K562 (cell line): Measurements from ENCODE around the gene WDR76. TPM values are rescaled to one million over a fixed set of nuclear protein-coding genes. Genes with fewer than 3 reads are reported as not detected.
"Not testable (repeated sequence)": the region's sequence is repeated elsewhere in the genome, so short reads cannot be mapped to it uniquely, and the experiment has no call there.

Source experiments
- ATAC-seq: fragments of 200-7000 bp; cut with Tn5 transposase; 3 replicates; pipeline ENCODE4 v1.9.1; 2020; ENCODE audit warnings: moderate library complexity
- BruUV-seq: library from RNA; stranded (reverse); fragments of 400-500 nt; replicated peaks from 2 replicates; lab custom pipeline; 2021; lab: Mats Ljungman, UMichigan
- CTCF ChIA-PET: fragments of 300-600 bp; formaldehyde crosslinking; extraction: SDS; loops from one replicate; lab custom pipeline; 2021; ENCODE audit warnings: low intra/inter-chr PET ratio; lab: Yijun Ruan, JAX
- POLR2A ChIA-PET: fragments of 300-600, 350-650 bp; sonication (Branson Sonifier 250); formaldehyde crosslinking; extraction: SDS; loops from one replicate; lab custom pipeline; 2021; ENCODE audit warnings: antibody characterized with exemption, inconsistent platforms; lab: Yijun Ruan, JAX
- DNase-seq, 4 experiments: peaks; one replicate each; pipeline versions ENCODE4 v3.0.0 to v3.0.0-alpha.2; 2011 to 2018; ENCODE audit warnings: low spot score in 3 of 4, mixed read lengths in 3 of 4; ENCODE audit errors: extremely low read depth in 1 of 4
- FAIRE-seq: peaks from 2 replicates; lab custom pipeline; 2011; peaks lifted over from hg19 to GRCh38; lab: Jason Lieb, UNC
- H2AFZ ChIP-seq: 2 replicates; pipeline ENCODE4 v1.6.0; 2011; ENCODE audit warnings: low read depth, low read length, control low read depth, inconsistent platforms
- H3K27ac ChIP-seq: fragments of 200-600 bp; 3 replicates; pipeline ENCODE4 v1.8.0; 2011; ENCODE audit warnings: low read depth, mild to moderate bottlenecking, control low read depth, inconsistent platforms, low read length, moderate library complexity, mixed read lengths; ENCODE audit errors: extremely low read depth
- H3K27me3 ChIP-seq, 2 experiments: fragments of 300-600 bp in 1 of 2; 2 replicates in 1 of 2; 3 replicates in 1 of 2; pipeline versions ENCODE4 v1.6.0 to v1.8.0; 2011; ENCODE audit warnings: inconsistent platforms in 2 of 2, low read length in 2 of 2, mild to moderate bottlenecking in 1 of 2, mixed read lengths in 1 of 2, moderate library complexity in 1 of 2; ENCODE audit not compliant: control insufficient read depth in 2 of 2, insufficient read depth in 2 of 2
- H3K36me3 ChIP-seq: fragments of 300-600 bp; 3 replicates; pipeline ENCODE4 v1.8.0; 2011; ENCODE audit warnings: mild to moderate bottlenecking, low read length, inconsistent platforms; ENCODE audit not compliant: control insufficient read depth, insufficient read depth
- H3K4me1 ChIP-seq, 2 experiments: fragments of 200-600 bp in 1 of 2; replicated peaks in 1 of 2; 2 replicates in 1 of 2; 3 replicates in 1 of 2; pipeline versions ENCODE4 v1.5.1 to v1.8.0; 2011; ENCODE audit warnings: inconsistent platforms in 2 of 2, low read length in 2 of 2, mild to moderate bottlenecking in 1 of 2, mixed read lengths in 1 of 2, moderate library complexity in 1 of 2; ENCODE audit not compliant: control insufficient read depth in 2 of 2, insufficient read depth in 2 of 2
- H3K4me2 ChIP-seq: 2 replicates; pipeline ENCODE4 v1.6.1; 2011; ENCODE audit warnings: low read length, control low read depth, inconsistent platforms, mixed read lengths; ENCODE audit not compliant: insufficient read depth
- H3K4me3 ChIP-seq: fragments of 200-600 bp; sonication (generic), shearing (Covaris generic); 2 replicates; pipeline ENCODE4 v1.5.1; 2016; ENCODE audit warnings: control low read depth, inconsistent platforms
- H3K79me2 ChIP-seq: fragments of 200-600 bp; 3 replicates; pipeline ENCODE4 v1.8.0; 2011; ENCODE audit warnings: low read length, inconsistent platforms; ENCODE audit not compliant: control insufficient read depth, insufficient read depth
- H3K9ac ChIP-seq, 2 experiments: 2 replicates each; pipeline versions ENCODE4 v1.6.0 to v1.6.1; 2011; ENCODE audit warnings: low read depth in 2 of 2, low read length in 2 of 2, control low read depth in 1 of 2, inconsistent platforms in 1 of 2, mild to moderate bottlenecking in 1 of 2, mixed read lengths in 1 of 2; ENCODE audit not compliant: insufficient read depth in 1 of 2
- H3K9me1 ChIP-seq: one replicate; pipeline ENCODE4 v1.6.0; 2011; ENCODE audit warnings: inconsistent platforms, mild to moderate bottlenecking, low read length, moderate library complexity; ENCODE audit not compliant: control insufficient read depth, insufficient read depth
- H3K9me3 ChIP-seq: replicated peaks from 2 replicates; pipeline ENCODE4 v1.5.1; 2011; ENCODE audit warnings: low read depth, low read length, inconsistent platforms; ENCODE audit not compliant: control insufficient read depth, insufficient read depth
- H4K20me1 ChIP-seq: replicated peaks from 2 replicates; pipeline ENCODE4 v1.6.1; 2011; ENCODE audit warnings: low read length, inconsistent platforms, mixed read lengths; ENCODE audit not compliant: control insufficient read depth, insufficient read depth
- MYNN ChIP-seq, 2 experiments: sonication (generic); formaldehyde crosslinking in 1 of 2; IDR thresholded peaks; 2 replicates each; pipeline versions ENCODE4 v1.5.0 to v1.6.1; 2016 to 2020; ENCODE audit warnings: antibody characterized with exemption in 1 of 2, missing genetic modification reagents in 1 of 2
- POLR2A ChIP-seq: fragments of 450-650 bp; conservative IDR thresholded peaks from 2 replicates; pipeline ENCODE4 v1.6.1; 2016
- POLR2B ChIP-seq: fragments of 450-650 bp; IDR thresholded peaks from 2 replicates; pipeline ENCODE4 v1.6.1; 2018; ENCODE audit warnings: low read depth; ENCODE audit not compliant: partially characterized antibody
- SUPT5H ChIP-seq: fragments of 450-650 bp; IDR thresholded peaks from 2 replicates; pipeline ENCODE4 v1.6.1; 2016
- WGBS: fragments of 100-300 bp; shearing (Covaris generic); methylation state at CpG from one replicate; pipeline ENCODE4 v1.1.6; 2016; ENCODE audit warnings: low coverage, mixed read lengths; ENCODE audit not compliant: insufficient coverage; ENCODE audit errors: missing lambda C conversion rate; 5-methylcytosine and 5-hydroxymethylcytosine counted together
- in situ Hi-C: fragments of 300-500 bp; cut with MboI; formaldehyde crosslinking; loops from 4 replicates; pipeline ENCODE4 v1.15.0; 2018; ENCODE audit warnings: inconsistent platforms, mixed read lengths
- intact Hi-C: fragments of 100-400 bp; cut with micrococcal nuclease; formaldehyde crosslinking; loops from 2 replicates; pipeline ENCODE4 v1.14.2; 2022
- polyA plus RNA-seq, 8 experiments: library from polyadenylated mRNA; depleted of rRNA in 4 of 8; stranded (reverse) in 5 of 8; unstranded in 3 of 8; fragments of >200 nt; fragmentation: Nextera tagmentation in 2 of 8; fragmentation: Illumina TruSeq in 1 of 8; extraction: Ambion mirVana in 2 of 8; extraction: Trizol in 1 of 8; gene quantifications; 2 replicates each; pipeline versions ENCODE4 v1.2.1 to v1.2.3, GENCODE V29; 2011 to 2014; ENCODE audit warnings: inconsistent platforms in 1 of 8, missing spikeins in 1 of 8
- total RNA-seq, 7 experiments: library from RNA; depleted of rRNA in 6 of 7; stranded (reverse); fragments of >200 nt in 6 of 7; fragmentation: Illumina TruSeq in 2 of 7; extraction: Trizol in 2 of 7; gene quantifications; 2 replicates each; pipeline versions ENCODE4 v1.2.1 to v1.2.3, GENCODE V29; 2011 to 2021; ENCODE audit warnings: low replicate concordance in 1 of 7
- TF ChIP-seq, protein P1 (sequence below), 2 experiments: fragments of 450-650 bp; conservative IDR thresholded peaks; 2 replicates each; pipeline ENCODE4 v1.6.1; 2017; ENCODE audit warnings: mild to moderate bottlenecking in 2 of 2, moderate library complexity in 2 of 2
- TF ChIP-seq, protein P2 (sequence below): fragments of 250-450 bp; sonication (Bioruptor Pico); IDR thresholded peaks from 2 replicates; pipeline ENCODE4 v1.8.0; 2022; ENCODE audit warnings: inconsistent platforms

Gene WDR76
- total and polyA plus RNA-seq, 9 of the 15 experiments (the other 6 are each of a cell fraction or from before 2014, with no cell fraction given) = 9.8 to 69.5 (median 44.4) TPM

DNA sequence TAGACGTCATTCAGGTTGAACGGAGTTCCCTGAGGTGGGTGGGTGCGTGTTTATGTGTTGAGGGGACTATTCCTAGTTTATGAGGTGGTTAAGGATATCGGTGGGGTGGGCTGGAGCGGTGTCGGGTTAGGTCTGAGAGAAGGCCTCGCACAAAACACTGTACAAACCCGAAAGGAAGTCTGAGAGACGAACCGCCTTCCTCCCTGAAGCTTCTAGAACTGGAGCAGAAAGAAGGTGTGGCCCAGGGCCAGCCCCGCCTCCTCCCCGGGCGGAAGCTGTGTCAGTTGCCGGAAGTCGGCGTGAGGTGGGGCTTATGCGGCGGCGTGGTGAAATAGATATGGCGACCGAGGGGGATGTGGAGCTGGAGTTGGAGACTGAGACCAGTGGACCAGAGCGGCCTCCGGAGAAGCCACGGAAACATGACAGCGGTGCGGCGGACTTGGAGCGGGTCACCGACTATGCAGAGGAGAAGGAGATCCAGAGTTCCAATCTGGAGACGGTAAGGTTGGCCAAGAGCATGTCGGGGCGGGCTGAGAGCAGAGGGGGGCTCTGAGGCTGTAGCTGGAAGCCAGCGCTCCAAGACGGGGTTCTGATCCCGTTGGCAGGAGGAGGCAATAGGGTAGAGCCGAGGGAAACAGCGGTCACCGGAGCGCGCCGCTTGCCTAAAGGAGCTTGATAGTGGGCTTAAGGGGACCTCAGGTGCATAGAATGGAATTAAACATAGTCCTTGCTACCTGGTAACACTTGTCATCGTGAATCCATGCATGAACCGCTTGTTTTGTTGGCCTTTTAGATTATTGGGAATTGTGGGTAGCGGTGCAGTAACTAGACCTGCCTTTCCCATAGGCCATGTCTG lies 26.3 kb upstream of the WDR76 start, which contains the start of gene HYPK (continued):
- TF ChIP-seq, protein P1, sequence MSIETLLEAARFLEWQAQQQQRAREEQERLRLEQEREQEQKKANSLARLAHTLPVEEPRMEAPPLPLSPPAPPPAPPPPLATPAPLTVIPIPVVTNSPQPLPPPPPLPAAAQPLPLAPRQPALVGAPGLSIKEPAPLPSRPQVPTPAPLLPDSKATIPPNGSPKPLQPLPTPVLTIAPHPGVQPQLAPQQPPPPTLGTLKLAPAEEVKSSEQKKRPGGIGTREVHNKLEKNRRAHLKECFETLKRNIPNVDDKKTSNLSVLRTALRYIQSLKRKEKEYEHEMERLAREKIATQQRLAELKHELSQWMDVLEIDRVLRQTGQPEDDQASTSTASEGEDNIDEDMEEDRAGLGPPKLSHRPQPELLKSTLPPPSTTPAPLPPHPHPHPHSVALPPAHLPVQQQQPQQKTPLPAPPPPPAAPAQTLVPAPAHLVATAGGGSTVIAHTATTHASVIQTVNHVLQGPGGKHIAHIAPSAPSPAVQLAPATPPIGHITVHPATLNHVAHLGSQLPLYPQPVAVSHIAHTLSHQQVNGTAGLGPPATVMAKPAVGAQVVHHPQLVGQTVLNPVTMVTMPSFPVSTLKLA (conservative IDR thresholded peaks at IDR 0.05) = peak; percentile 92 to 95
- TF ChIP-seq MYNN (IDR thresholded peaks at IDR 0.05) (peak; percentile 35; the same call in 1 of the 2 replicates), MYNN (CRISPR knock-in tag; IDR thresholded peaks at IDR 0.05) (no peak)
- TF ChIP-seq, protein P2, sequence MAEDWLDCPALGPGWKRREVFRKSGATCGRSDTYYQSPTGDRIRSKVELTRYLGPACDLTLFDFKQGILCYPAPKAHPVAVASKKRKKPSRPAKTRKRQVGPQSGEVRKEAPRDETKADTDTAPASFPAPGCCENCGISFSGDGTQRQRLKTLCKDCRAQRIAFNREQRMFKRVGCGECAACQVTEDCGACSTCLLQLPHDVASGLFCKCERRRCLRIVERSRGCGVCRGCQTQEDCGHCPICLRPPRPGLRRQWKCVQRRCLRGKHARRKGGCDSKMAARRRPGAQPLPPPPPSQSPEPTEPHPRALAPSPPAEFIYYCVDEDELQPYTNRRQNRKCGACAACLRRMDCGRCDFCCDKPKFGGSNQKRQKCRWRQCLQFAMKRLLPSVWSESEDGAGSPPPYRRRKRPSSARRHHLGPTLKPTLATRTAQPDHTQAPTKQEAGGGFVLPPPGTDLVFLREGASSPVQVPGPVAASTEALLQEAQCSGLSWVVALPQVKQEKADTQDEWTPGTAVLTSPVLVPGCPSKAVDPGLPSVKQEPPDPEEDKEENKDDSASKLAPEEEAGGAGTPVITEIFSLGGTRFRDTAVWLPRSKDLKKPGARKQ (CRISPR knock-in tag) = no peak
- TF ChIP-seq, all 486 proteins: peak for 117

DNA sequence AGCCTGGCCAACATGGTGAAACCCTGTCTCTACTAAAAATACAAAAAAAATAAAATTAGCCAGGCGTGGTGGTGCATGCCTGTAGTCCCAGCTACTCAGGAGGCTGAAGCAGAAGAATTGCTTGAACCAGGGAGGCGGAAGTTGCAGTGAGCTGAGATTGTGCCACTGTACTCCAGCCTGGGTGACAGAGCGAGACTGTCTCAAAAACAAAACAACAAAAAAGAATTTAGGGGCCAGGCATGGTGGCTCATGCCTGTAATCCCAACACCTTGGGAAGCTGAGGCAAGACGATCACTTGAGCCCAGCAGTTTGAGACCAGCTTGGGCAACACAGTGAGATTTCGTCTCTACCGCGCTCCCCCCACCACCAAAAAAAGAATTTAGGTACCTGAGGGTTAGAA lies 24.1 kb upstream of the WDR76 start:
- BruUV-seq, H3K9me3 ChIP-seq, in situ Hi-C loops, H3K4me3 ChIP-seq, H2AFZ ChIP-seq, FAIRE-seq, H3K27me3 ChIP-seq, ATAC-seq, intact Hi-C loops, H3K27ac ChIP-seq, H3K9ac ChIP-seq, H3K9me1 ChIP-seq, CTCF ChIA-PET, H3K4me2 ChIP-seq, H4K20me1 ChIP-seq, DNase-seq: not testable (repeated sequence)
- peak; percentile 27 for TF ChIP-seq POLR2B
- peak; percentile 50; the same call in 1 of the 2 replicates for TF ChIP-seq POLR2A
- TF ChIP-seq SUPT5H = peak; percentile 65
- H3K36me3 ChIP-seq = peaks cover 80% of the 10 kb centered on the region
- H3K79me2 ChIP-seq = peaks cover 20% of the 10 kb centered on the region
- WGBS = 97% methylated on average over 6 of the region's 7 CpGs
- H3K4me1 ChIP-seq = peaks cover 19 to 24% of the 10 kb centered on the region in 2 experiments
- POLR2A ChIA-PET = interaction anchor here (1.9 to 3.7 kb wide), 3 partner anchors 12 to 24 kb away, joined by 5 to 29 read pairs (median 28); partner anchors contain the start of genes MFAP1, SERF2 and WDR76
